Endodermal cell (in vitro differentiated cells): ENCODE measurements around the gene TUB. TPM values are rescaled to one million over a fixed set of nuclear protein-coding genes. Genes with fewer than 3 reads are reported as not detected.

Experiments
- DNase-seq: peaks from one replicate; pipeline ENCODE4 v3.0.0-alpha.2; 2017
- H3K27ac ChIP-seq: 2 replicates; pipeline ENCODE4 v1.5.1; 2013; ENCODE audit warnings: mild to moderate bottlenecking, low read depth, low read length, moderate library complexity
- H3K27me3 ChIP-seq: 2 replicates; pipeline ENCODE4 v1.6.1; 2013; ENCODE audit warnings: mild to moderate bottlenecking, low read length, moderate library complexity; ENCODE audit not compliant: insufficient read depth, control insufficient read depth, poor library complexity, severe bottlenecking
- H3K36me3 ChIP-seq: 2 replicates; pipeline ENCODE4 v1.7.0; 2013; ENCODE audit warnings: mild to moderate bottlenecking, low read length, moderate library complexity; ENCODE audit not compliant: control insufficient read depth, insufficient read depth
- H3K4me1 ChIP-seq: one replicate; pipeline ENCODE4 v1.7.0; 2013; ENCODE audit warnings: low read length; ENCODE audit not compliant: control insufficient read depth, insufficient read depth
- H3K4me3 ChIP-seq: 2 replicates; pipeline ENCODE4 v1.5.1; 2013; ENCODE audit warnings: mild to moderate bottlenecking, low read length, moderate library complexity
- H3K9ac ChIP-seq: 2 replicates; pipeline ENCODE4 v1.6.1; 2013; ENCODE audit warnings: mild to moderate bottlenecking, low read length, moderate library complexity; ENCODE audit not compliant: poor library complexity, severe bottlenecking; ENCODE audit errors: extremely low read depth
- H3K9me3 ChIP-seq: 2 replicates; pipeline ENCODE4 v1.6.1; 2013; ENCODE audit warnings: mild to moderate bottlenecking, low read length, moderate library complexity; ENCODE audit not compliant: control insufficient read depth
- H3K27ac Mint-ChIP-seq: 2 replicates; pipeline ENCODE4 v1.8.0; 2020; ENCODE audit warnings: mixed read lengths
- H3K27me3 Mint-ChIP-seq: 2 replicates; pipeline ENCODE4 v1.8.0; 2021; ENCODE audit warnings: mild to moderate bottlenecking, mixed read lengths; ENCODE audit not compliant: insufficient read depth
- H3K36me3 Mint-ChIP-seq: 2 replicates; pipeline ENCODE4 v1.8.0; 2020; ENCODE audit warnings: low read depth, mixed read lengths
- H3K4me1 Mint-ChIP-seq: 2 replicates; pipeline ENCODE4 v1.8.0; 2020; ENCODE audit warnings: mixed read lengths
- H3K4me3 Mint-ChIP-seq: 2 replicates; pipeline ENCODE4 v1.8.0; 2020; ENCODE audit warnings: mild to moderate bottlenecking, moderate library complexity, mixed read lengths
- H3K9me3 Mint-ChIP-seq: 2 replicates; pipeline ENCODE4 v1.8.0; 2020; ENCODE audit warnings: mild to moderate bottlenecking, mixed read lengths
- CTCF ChIP-seq: fragments of 200-600 bp; sonication (generic); conservative IDR thresholded peaks from 2 replicates; pipeline ENCODE4 v1.5.0; 2021; ENCODE audit warnings: antibody characterized with exemption, mild to moderate bottlenecking
- WGBS, 2 experiments: methylation state at CpG; one replicate each; pipeline versions ENCODE4 v1.1.5 to v1.1.7; 2013; ENCODE audit warnings: missing lambda C conversion rate in 2 of 2, mixed read lengths in 1 of 2; ENCODE audit not compliant: insufficient coverage in 1 of 2, insufficient read length in 1 of 2; 5-methylcytosine and 5-hydroxymethylcytosine counted together
- total RNA-seq, 2 donors: library from RNA; stranded (reverse); fragmentation: NEBNext Ultra II Directional in 1 of 2; extraction: Animal tissue kit (Norgen Biotek cat#: 25700) in 1 of 2; gene quantifications; 2 replicates in 1 of 2; 3 replicates in 1 of 2; pipeline ENCODE4 v1.2.1, GENCODE V29; 2021

Gene TUB
- total RNA-seq, 2 donors from 2014 or later: 15.8 to 29.9 TPM

GRCh38 chr11:8036002-8036802, 44.8 kb upstream of the TUB start:
- Mint-ChIP-seq H3K4me3 (no peak overlapping the region), H3K9me3 (no peaks in the 10 kb centered on the region), H3K27me3 (peaks cover 28% of the 10 kb centered on the region), H3K27ac (no peak overlapping the region), H3K36me3 (no peaks in the 10 kb centered on the region), H3K4me1 (peaks cover 5% of the 10 kb centered on the region)
- H3K36me3 ChIP-seq: no peaks in the 10 kb centered on the region
- no peak overlapping the region for H3K9ac ChIP-seq
- peak; percentile 22 for TF ChIP-seq CTCF
- H3K27ac ChIP-seq: no peak overlapping the region
- no peaks in the 10 kb centered on the region for H3K4me1 ChIP-seq
- no peaks in the 10 kb centered on the region for H3K9me3 ChIP-seq
- no peak overlapping the region for H3K4me3 ChIP-seq
- DNase-seq: no peak
- WGBS, 2 experiments: 84 to 90% methylated on average over 4 to 5 of the region's 5 CpGs
- peaks cover 11% of the 10 kb centered on the region for H3K27me3 ChIP-seq

- no peak overlapping the region for H3K27ac ChIP-seq
- Mint-ChIP-seq H3K27ac (no peak overlapping the region), H3K27me3 (peaks cover 28% of the 10 kb centered on the region), H3K36me3 (no peaks in the 10 kb centered on the region), H3K4me1 (peaks cover 5% of the 10 kb centered on the region), H3K9me3 (no peaks in the 10 kb centered on the region), H3K4me3 (no peak overlapping the region)
- no peaks in the 10 kb centered on the region for H3K9me3 ChIP-seq
- no peaks in the 10 kb centered on the region for H3K36me3 ChIP-seq
- no peak for DNase-seq
- H3K4me1 ChIP-seq: no peaks in the 10 kb centered on the region
- no peak for TF ChIP-seq CTCF
- no peak overlapping the region for H3K9ac ChIP-seq
- WGBS, 2 experiments: 95 to 100% methylated on average over 3 to 4 of the region's 5 CpGs
- H3K27me3 ChIP-seq: peaks cover 11% of the 10 kb centered on the region
- H3K4me3 ChIP-seq: no peak overlapping the region
Observed at GRCh38 chr11:8036986-8037385, 44.0 kb upstream of the TUB start.

- no peaks in the 10 kb centered on the region for H3K4me1 ChIP-seq
- no peak overlapping the region for H3K4me3 ChIP-seq
- no peak overlapping the region for H3K9ac ChIP-seq
- Mint-ChIP-seq H3K27me3 (peaks cover 21% of the 10 kb centered on the region), H3K4me3 (no peak overlapping the region), H3K4me1 (peaks cover 3% of the 10 kb centered on the region), H3K9me3 (peaks cover 3% of the 10 kb centered on the region), H3K27ac (no peak overlapping the region), H3K36me3 (no peaks in the 10 kb centered on the region)
- no peak for DNase-seq
- H3K9me3 ChIP-seq: no peaks in the 10 kb centered on the region
- H3K27ac ChIP-seq: peak overlapping the region; percentile 16
- no peak for TF ChIP-seq CTCF
- 72 to 77% methylated on average over 6 to 8 of the region's 8 CpGs for WGBS, 2 experiments
- no peaks in the 10 kb centered on the region for H3K27me3 ChIP-seq
- no peaks in the 10 kb centered on the region for H3K36me3 ChIP-seq
Observed at GRCh38 chr11:8038393-8038792, 42.6 kb upstream of the TUB start.
